Measurements from ENCODE around the gene GSTA4.

GRCh38 chr6:53014744-53015143, 19.7 kb upstream of the GSTA4 start:
- TF ChIP-seq CTCF (IDR thresholded peaks at IDR 0.05) = no peak
- TF ChIP-seq POLR2A (IDR thresholded peaks at IDR 0.05) = no peak

Measured in heart left ventricle (tissue), 13 donors.